NB4 (cell line): Measurements from ENCODE around the gene TADA3.

ENCODE experiments used
- MAX ChIP-seq: IDR thresholded peaks from 2 replicates; pipeline ENCODE4 v1.6.1; 2011; ENCODE audit warnings: low read depth, low read length
- MYC ChIP-seq: IDR thresholded peaks from 2 replicates; pipeline ENCODE4 v1.6.1; 2011; ENCODE audit warnings: low read depth, low read length
- POLR2A ChIP-seq: IDR thresholded peaks from 2 replicates; pipeline ENCODE4 v1.6.1; 2011; ENCODE audit warnings: mild to moderate bottlenecking; ENCODE audit not compliant: insufficient read length; ENCODE audit errors: extremely low read depth
- TF ChIP-seq, protein P1 (sequence below): IDR thresholded peaks from one replicate; pipeline ENCODE4 v1.5.1; 2012; ENCODE audit warnings: low read depth, low read length

DNA sequence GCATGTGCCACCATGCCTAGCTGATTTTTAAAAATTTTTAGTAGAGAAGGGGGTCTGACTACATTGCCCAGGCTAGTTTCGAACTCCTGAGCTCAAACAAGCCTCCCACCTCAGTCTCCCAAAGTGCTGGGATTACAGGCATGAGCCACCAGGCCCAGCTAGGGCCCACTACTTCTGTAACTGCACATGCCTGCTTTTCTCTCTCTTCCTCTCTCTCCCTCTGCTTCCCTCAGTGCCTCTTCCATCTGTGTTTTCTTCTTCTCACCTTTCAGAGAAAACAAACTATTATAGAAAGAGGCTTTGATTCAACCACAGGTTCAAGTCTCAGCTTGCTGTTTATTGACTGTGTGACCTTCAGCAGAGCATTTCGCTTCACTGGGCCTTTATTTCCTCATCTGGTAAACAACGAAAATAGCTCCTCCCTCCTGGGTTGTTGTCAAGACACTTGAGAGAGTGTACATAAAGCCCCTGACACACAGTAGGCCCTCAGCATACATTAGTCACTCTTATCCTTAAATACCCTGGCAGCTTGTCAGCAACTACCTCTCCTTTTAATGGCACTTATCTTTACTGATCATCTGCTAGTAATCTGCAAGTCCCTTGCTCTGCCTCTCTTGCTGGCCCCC, 10.2 kb downstream of the TADA3 start:
- TF ChIP-seq POLR2A (no peak), MYC (no peak), MAX (no peak)
- TF ChIP-seq, protein P1, sequence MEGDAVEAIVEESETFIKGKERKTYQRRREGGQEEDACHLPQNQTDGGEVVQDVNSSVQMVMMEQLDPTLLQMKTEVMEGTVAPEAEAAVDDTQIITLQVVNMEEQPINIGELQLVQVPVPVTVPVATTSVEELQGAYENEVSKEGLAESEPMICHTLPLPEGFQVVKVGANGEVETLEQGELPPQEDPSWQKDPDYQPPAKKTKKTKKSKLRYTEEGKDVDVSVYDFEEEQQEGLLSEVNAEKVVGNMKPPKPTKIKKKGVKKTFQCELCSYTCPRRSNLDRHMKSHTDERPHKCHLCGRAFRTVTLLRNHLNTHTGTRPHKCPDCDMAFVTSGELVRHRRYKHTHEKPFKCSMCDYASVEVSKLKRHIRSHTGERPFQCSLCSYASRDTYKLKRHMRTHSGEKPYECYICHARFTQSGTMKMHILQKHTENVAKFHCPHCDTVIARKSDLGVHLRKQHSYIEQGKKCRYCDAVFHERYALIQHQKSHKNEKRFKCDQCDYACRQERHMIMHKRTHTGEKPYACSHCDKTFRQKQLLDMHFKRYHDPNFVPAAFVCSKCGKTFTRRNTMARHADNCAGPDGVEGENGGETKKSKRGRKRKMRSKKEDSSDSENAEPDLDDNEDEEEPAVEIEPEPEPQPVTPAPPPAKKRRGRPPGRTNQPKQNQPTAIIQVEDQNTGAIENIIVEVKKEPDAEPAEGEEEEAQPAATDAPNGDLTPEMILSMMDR, result no peak
